NB4 (cell line): ENCODE measurements around the gene GFER.

Source experiments
- DNase-seq: peaks from one replicate; pipeline ENCODE4 v3.0.0; 2010; ENCODE audit warnings: low read depth
- H3K4me3 ChIP-seq: one replicate; pipeline ENCODE4 v1.5.1; 2011; ENCODE audit warnings: mild to moderate bottlenecking, low read depth, low read length, moderate library complexity
- MYC ChIP-seq: IDR thresholded peaks from 2 replicates; pipeline ENCODE4 v1.6.1; 2011; ENCODE audit warnings: low read depth, low read length
- POLR2A ChIP-seq: IDR thresholded peaks from 2 replicates; pipeline ENCODE4 v1.6.1; 2011; ENCODE audit warnings: mild to moderate bottlenecking; ENCODE audit not compliant: insufficient read length; ENCODE audit errors: extremely low read depth
- TF ChIP-seq, protein P1 (sequence below): IDR thresholded peaks from 2 replicates; pipeline ENCODE4 v1.6.1; 2011; ENCODE audit warnings: low read depth, low read length
- TF ChIP-seq, protein P2 (sequence below): IDR thresholded peaks from one replicate; pipeline ENCODE4 v1.5.1; 2012; ENCODE audit warnings: low read depth, low read length

GFER gene

DNA sequence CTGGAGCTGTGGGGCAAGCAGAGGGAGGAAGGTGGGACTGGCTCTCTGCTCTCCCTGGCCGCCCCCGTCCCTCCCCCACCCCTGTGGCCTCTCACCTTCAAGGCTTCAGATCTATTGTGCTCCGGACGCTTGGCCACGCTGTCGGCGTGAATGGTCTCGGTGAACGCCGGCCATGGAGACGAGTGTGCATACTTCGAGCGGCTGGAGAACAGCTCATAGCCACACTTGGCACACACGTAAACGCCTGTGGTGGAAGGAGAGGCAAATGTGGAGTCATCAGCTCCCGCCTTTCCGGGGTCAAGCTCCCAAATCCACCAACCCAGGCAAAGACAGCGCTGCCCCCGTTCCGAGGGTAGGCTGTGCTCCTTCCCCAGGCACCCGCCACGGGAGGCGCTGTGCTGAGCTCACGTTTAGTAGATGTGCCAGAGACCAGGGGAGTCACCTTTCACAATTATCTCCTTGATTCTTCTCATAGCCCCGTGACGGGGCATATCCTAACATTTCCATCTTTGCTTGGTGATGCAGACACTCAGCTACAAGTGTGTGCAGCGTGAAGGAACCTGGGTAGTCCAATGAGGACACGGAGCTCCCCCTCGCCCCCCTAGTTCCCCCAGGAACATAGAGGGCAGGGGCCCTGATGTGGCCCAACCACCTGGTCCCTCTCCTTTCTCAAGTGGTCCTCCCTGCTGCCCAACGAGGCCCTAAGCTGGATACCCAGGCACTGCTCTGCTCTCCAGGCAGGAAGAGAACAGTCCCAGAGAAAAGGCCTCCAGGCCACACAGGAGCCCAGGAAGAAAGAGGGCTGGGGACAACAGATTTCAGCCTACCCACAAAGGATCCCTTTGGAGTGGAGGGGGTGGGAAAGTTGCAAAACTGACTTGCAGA is 42.6 kb upstream of the GFER start:
- peak overlapping the region; percentile 82 for H3K4me3 ChIP-seq
- no peak for DNase-seq
- TF ChIP-seq, protein P1, sequence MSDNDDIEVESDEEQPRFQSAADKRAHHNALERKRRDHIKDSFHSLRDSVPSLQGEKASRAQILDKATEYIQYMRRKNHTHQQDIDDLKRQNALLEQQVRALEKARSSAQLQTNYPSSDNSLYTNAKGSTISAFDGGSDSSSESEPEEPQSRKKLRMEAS: no peak
- TF ChIP-seq, protein P2, sequence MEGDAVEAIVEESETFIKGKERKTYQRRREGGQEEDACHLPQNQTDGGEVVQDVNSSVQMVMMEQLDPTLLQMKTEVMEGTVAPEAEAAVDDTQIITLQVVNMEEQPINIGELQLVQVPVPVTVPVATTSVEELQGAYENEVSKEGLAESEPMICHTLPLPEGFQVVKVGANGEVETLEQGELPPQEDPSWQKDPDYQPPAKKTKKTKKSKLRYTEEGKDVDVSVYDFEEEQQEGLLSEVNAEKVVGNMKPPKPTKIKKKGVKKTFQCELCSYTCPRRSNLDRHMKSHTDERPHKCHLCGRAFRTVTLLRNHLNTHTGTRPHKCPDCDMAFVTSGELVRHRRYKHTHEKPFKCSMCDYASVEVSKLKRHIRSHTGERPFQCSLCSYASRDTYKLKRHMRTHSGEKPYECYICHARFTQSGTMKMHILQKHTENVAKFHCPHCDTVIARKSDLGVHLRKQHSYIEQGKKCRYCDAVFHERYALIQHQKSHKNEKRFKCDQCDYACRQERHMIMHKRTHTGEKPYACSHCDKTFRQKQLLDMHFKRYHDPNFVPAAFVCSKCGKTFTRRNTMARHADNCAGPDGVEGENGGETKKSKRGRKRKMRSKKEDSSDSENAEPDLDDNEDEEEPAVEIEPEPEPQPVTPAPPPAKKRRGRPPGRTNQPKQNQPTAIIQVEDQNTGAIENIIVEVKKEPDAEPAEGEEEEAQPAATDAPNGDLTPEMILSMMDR: peak; percentile 18

DNA sequence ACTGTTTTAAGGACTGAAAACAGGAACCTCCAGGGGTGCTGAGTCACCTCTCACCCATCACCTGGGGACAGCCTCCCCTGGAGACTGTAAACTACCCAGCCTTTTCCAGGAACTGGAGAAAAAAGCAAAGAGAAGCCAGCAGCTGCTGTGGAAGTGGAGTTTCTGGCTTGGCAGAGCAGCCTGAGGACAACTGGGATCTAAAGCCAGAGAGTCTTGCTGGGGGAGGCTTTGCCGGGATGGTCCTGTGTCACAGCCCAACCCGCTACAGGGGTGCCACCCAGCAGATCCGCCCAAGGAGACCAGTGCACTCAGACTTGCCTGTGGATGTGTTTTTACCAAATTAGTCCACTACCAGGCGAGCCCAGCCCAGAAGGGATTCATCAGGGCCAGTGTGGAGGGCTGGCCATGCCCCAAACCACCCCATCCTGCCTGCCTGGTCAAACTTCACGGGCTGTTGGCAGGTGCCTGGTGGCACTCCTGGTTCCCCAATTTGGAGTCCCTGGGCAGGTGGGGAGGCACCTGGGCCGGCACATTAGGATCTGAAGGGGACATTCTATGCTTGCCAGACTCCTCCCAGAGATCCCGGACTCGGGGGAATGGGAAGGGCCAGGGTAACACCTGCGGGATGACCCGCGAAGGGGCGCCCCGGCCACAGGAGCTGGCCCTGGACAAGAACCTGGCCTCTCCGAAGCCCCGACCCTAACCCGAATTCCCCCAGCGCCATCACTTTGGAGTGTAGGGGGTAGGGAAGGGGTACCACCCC is 41.8 kb upstream of the GFER start:
- H3K4me3 ChIP-seq: peak overlapping the region; percentile 82
- TF ChIP-seq, protein P2: no peak
- TF ChIP-seq, protein P1: no peak
- TF ChIP-seq POLR2A (no peak), MYC (no peak)
- peak; percentile 90 for DNase-seq

DNA sequence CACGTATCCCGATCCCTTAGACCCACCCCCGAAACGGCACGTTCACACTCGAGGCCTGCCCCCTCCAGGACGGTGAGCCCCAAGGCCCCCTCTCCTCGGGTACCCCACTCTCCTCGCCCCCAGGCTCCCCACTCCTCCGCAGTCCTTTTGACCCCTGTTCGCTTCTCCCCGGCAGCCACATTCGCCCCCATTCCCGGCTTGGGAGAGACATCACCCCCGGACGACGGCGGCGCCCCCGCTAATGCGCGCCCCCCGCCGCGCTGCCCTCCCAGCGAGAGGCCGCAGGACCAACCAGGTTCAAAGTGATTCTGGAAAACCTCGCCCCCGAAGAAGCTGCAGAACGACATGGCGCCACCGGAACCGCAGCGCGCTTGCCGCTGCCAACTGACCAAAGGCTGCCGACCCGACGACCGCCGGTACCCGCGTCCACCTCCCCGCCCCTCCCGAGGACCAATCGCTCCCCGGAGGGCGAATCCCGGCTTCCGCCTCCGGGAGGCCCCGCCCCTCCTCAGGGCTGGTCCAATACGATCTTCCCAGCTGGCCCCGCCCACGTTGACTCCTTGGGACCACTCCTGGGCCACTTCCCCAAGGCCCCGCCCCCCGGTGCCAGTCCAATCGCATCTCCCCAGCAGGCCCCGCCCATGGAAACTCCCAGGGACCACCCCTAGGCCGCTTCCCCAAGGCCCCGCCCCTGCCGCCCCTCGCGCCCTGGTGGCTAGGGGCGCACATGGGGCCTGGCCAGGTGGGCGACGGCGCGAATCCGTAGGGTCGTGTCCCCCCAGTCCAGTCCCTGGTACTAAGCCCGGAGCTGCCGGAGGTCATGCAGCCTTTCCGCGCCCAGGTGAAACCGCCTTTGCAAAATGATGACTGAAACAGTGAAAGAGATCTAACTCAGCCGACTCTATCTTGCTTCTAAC is 40.9 kb upstream of the GFER start, which contains the start of gene MSRB1:
Gene MSRB1 (minus strand): TSS at position 390 of the 917 bp plus-strand sequence. CDS start 43 bp downstream, at position 347.
- peak; percentile 98 for DNase-seq
- TF ChIP-seq, protein P1: peak; percentile 67
- TF ChIP-seq POLR2A (peak; percentile 86), MYC (peak; percentile 75)
- TF ChIP-seq, protein P2: no peak
- H3K4me3 ChIP-seq: peak within 1 kb of the TSS; percentile 82

DNA sequence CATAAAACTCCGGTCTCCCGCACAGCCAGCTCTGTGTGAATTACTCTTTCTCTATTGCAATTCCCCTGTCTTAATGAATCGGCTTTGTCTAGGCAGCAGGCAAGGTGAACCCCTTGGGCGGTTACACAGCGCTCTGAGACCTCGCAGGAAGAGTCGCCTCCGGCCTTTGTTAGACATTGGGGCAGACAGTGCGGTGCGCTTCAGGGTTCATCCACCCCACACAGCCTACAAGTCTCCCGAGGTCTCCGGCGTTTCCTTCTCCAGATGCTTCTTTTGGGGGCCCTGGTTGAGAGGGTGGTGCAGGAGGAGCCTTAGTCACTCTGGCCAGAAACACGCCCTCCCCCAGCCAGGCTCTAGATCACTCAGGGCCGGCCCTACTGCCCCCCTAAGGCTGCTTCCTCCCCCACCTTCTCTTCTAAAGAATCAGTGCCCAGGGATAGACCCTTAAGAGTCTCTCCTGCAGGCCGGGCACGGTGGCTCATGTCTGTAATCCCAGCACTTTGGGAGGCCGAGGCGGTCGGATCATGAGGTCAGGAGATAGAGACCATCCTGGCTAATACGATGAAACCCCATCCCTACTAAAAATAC is 39.3 kb upstream of the GFER start:
- TF ChIP-seq, protein P1: no peak
- TF ChIP-seq MYC: no peak
- TF ChIP-seq, protein P2: no peak
- no peak for TF ChIP-seq POLR2A
- no peak for DNase-seq
- no peak overlapping the region for H3K4me3 ChIP-seq
